Measurements from ENCODE around the gene PTPN4. TPM values are rescaled to one million over a fixed set of nuclear protein-coding genes. Genes with fewer than 3 reads are reported as not detected.

The PTPN4 gene
- total RNA-seq, 1 donor, result 20.6 TPM

GRCh38 chr2:119756837-119757236, 2.9 kb upstream of the PTPN4 start:
- no peak overlapping the region for H3K4me3 ChIP-seq (ENCODE audit: low read depth, low read length)
- TF ChIP-seq, protein P1, sequence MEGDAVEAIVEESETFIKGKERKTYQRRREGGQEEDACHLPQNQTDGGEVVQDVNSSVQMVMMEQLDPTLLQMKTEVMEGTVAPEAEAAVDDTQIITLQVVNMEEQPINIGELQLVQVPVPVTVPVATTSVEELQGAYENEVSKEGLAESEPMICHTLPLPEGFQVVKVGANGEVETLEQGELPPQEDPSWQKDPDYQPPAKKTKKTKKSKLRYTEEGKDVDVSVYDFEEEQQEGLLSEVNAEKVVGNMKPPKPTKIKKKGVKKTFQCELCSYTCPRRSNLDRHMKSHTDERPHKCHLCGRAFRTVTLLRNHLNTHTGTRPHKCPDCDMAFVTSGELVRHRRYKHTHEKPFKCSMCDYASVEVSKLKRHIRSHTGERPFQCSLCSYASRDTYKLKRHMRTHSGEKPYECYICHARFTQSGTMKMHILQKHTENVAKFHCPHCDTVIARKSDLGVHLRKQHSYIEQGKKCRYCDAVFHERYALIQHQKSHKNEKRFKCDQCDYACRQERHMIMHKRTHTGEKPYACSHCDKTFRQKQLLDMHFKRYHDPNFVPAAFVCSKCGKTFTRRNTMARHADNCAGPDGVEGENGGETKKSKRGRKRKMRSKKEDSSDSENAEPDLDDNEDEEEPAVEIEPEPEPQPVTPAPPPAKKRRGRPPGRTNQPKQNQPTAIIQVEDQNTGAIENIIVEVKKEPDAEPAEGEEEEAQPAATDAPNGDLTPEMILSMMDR (IDR thresholded peaks at IDR 0.05; ENCODE audit: insufficient read depth, low read length), result no peak
- peak; percentile 86 for DNase-seq (ENCODE audit: low read depth)

DNA sequence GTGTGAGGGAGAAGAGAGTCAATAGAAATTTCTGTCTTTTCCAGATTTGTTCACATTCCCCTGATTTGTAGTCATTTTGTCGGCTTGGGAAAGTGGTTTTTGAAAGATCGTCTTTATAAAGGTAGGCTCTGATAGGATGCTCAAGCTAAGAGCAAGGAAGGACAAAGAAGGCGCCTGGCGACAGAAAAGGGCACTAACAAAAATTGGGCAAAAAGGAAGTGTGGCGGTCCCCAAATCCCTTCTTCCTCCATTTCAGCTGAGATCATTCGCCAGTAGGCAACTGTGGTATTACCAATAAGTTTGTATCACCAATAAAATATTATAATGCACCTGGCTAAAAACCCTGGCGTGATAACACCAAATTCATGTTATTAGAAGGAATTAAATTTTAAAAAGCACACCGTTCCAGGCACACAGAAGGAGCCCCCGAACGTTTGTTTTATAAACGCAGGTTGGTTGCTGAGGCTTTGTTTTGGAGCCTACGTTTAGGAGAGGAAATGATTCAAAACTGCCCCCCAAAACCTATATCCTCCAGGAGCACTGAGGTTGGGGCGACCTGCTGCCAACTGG, 756 bp upstream of the PTPN4 start:
- TF ChIP-seq, protein P1 (IDR thresholded peaks at IDR 0.05; ENCODE audit: insufficient read depth, low read length), result no peak
- H3K4me3 ChIP-seq (ENCODE audit: low read depth, low read length), result peak overlapping the region; percentile 89
- DNase-seq (ENCODE audit: low read depth), result no peak

DNA sequence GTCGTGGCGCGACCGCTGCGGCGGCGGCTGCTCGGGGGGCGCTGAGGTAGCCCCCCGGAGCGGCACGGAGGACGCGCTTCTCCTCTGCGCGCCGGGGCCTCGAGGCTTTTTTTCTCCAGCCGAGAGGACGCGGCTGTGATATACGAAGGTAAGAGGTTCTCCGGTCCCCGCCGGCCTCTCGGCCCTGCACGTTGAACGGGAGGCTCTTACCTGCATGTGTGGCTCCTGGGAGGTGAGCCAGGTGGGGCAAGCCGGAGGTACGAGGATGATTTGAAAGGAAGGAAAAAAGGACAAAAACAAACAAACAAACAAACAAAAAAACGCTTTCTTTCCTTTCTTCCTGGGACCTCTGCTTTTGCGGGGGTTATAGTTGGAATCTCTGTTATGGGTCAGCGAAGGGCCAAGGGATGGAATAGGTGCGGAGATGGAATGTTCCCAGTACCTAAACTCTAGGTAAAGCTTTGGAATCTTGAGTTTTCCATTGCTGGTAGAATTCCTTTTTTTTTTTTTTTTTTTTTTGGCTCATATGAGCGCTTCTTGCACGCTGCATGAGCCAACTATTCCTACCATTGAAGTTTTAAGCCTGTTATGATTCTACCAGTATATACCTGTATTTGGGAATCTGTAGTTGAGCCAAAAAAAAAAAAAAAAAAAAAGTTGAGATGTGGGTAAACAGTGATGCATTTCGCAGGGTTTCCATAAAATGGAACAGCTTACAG, 674 bp downstream of the PTPN4 start:
- TF ChIP-seq, protein P1 (IDR thresholded peaks at IDR 0.05; ENCODE audit: insufficient read depth, low read length), result no peak
- H3K4me3 ChIP-seq (ENCODE audit: low read depth, low read length), result peak overlapping the region; percentile 89
- no peak for DNase-seq (ENCODE audit: low read depth)

GRCh38 chr2:119760956-119761275, 1.2 kb downstream of the PTPN4 start:
- TF ChIP-seq, protein P1 (IDR thresholded peaks at IDR 0.05; ENCODE audit: insufficient read depth, low read length), result no peak
- peak; percentile 66 for DNase-seq (ENCODE audit: low read depth)
- H3K4me3 ChIP-seq (ENCODE audit: low read depth, low read length), result peak overlapping the region; percentile 89

DNA sequence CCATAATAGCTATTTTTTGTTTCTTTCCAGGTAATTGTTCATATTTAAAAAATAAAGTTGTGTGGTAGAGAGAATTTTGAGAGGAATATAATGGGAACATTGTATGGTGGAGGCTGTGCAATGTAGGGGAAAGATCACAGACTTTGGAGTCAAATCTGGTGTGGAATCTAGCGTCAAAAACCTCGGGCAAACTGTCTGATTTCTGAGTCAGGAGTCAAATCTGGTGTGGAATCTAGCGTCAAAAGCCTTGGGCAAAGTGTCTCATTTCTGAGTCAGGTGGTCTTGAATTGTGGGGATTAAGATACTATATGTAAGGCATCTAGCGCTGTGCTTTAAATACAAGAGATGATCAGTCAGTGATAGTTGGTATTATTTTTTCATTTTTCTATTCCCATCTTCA, 5.1 kb downstream of the PTPN4 start:
- TF ChIP-seq, protein P1 (IDR thresholded peaks at IDR 0.05; ENCODE audit: insufficient read depth, low read length), result no peak
- no peak overlapping the region for H3K4me3 ChIP-seq (ENCODE audit: low read depth, low read length)
- DNase-seq (ENCODE audit: low read depth), result no peak

DNA sequence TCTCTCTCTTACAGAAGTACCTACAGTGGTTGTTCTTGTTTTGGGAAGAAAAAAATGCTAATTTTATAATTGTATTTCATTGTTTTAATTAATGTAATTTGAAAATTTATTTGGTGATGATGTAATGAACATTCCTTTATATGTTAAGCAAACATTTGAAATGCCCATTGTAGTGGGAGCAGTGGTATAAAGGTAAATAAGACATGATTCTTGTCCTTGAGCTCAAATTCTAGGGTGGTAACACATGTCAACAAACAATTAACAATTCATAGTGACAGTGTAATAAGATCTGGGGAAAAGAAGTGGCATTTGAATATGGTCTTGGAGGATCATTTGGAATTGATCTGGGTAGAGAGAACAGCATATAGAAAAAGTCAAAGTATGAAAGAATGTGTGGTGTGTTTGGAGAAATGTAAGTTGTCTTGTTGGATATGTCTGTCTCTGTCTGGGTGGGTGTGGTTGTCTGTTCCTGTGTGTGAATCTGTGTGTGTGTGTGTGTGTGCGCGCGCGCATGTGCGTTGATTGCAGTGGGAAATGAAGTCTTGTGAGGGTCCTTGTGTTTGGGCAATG, 5.8 kb downstream of the PTPN4 start:
- TF ChIP-seq, protein P1 (IDR thresholded peaks at IDR 0.05; ENCODE audit: insufficient read depth, low read length), result no peak
- no peak for DNase-seq (ENCODE audit: low read depth)
- H3K4me3 ChIP-seq (ENCODE audit: low read depth, low read length), result no peak overlapping the region

Data from fibroblast of the aortic adventitia (primary cell).